ENCODE results near the gene SEPTIN7. TPM values are rescaled to one million over a fixed set of nuclear protein-coding genes. Genes with fewer than 3 reads are reported as not detected.

SEPTIN7 gene
- total RNA-seq, 1 experiment from 2014 or later = 161 TPM

- no peak for TF ChIP-seq ZNF532 (CRISPR knock-in tag; IDR thresholded peaks at IDR 0.05; ENCODE audit: borderline replicate concordance)
Observed at GRCh38 chr7:35757574-35757973, 43.3 kb upstream of the SEPTIN7 start (continued).

- Mint-ChIP-seq H3K27ac (no peak overlapping the region), H3K9me3 (no peaks in the 10 kb centered on the region), H3K27me3 (ENCODE audit: low read depth) (no peaks in the 10 kb centered on the region), H3K36me3 (no peaks in the 10 kb centered on the region), H3K4me3 (no peak overlapping the region), H3K4me1 (no peaks in the 10 kb centered on the region)
- CTCF ChIA-PET = no interaction called here
- POLR2A ChIA-PET = no interaction called here
- no peak for TF ChIP-seq CBFB (CRISPR knock-in tag; IDR thresholded peaks at IDR 0.05; ENCODE audit: low read depth)
- TF ChIP-seq, protein P1, sequence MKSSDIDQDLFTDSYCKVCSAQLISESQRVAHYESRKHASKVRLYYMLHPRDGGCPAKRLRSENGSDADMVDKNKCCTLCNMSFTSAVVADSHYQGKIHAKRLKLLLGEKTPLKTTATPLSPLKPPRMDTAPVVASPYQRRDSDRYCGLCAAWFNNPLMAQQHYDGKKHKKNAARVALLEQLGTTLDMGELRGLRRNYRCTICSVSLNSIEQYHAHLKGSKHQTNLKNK (CRISPR knock-in tag; IDR thresholded peaks at IDR 0.05) = no peak
- TF ChIP-seq, protein P2, sequence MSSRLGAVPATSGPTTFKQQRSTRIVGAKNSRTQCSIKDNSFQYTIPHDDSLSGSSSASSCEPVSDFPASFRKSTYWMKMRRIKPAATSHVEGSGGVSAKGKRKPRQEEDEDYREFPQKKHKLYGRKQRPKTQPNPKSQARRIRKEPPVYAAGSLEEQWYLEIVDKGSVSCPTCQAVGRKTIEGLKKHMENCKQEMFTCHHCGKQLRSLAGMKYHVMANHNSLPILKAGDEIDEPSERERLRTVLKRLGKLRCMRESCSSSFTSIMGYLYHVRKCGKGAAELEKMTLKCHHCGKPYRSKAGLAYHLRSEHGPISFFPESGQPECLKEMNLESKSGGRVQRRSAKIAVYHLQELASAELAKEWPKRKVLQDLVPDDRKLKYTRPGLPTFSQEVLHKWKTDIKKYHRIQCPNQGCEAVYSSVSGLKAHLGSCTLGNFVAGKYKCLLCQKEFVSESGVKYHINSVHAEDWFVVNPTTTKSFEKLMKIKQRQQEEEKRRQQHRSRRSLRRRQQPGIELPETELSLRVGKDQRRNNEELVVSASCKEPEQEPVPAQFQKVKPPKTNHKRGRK (CRISPR knock-in tag; IDR thresholded peaks at IDR 0.05; ENCODE audit: borderline replicate concordance) = no peak
- TF ChIP-seq GTF2I (CRISPR knock-in tag; conservative IDR thresholded peaks at IDR 0.05) = no peak
- TF ChIP-seq OVOL2 (CRISPR knock-in tag; IDR thresholded peaks at IDR 0.05; ENCODE audit: borderline replicate concordance) = no peak
- no peak for TF ChIP-seq EMX1 (CRISPR knock-in tag; IDR thresholded peaks at IDR 0.05)
- TF ChIP-seq RELA (CRISPR knock-in tag; IDR thresholded peaks at IDR 0.05; ENCODE audit: borderline replicate concordance) = no peak
- TF ChIP-seq ZNF423 (CRISPR knock-in tag; IDR thresholded peaks at IDR 0.05) = no peak
- no peak for TF ChIP-seq SP1 (CRISPR knock-in tag; conservative IDR thresholded peaks at IDR 0.05)
- TF ChIP-seq, protein P3, sequence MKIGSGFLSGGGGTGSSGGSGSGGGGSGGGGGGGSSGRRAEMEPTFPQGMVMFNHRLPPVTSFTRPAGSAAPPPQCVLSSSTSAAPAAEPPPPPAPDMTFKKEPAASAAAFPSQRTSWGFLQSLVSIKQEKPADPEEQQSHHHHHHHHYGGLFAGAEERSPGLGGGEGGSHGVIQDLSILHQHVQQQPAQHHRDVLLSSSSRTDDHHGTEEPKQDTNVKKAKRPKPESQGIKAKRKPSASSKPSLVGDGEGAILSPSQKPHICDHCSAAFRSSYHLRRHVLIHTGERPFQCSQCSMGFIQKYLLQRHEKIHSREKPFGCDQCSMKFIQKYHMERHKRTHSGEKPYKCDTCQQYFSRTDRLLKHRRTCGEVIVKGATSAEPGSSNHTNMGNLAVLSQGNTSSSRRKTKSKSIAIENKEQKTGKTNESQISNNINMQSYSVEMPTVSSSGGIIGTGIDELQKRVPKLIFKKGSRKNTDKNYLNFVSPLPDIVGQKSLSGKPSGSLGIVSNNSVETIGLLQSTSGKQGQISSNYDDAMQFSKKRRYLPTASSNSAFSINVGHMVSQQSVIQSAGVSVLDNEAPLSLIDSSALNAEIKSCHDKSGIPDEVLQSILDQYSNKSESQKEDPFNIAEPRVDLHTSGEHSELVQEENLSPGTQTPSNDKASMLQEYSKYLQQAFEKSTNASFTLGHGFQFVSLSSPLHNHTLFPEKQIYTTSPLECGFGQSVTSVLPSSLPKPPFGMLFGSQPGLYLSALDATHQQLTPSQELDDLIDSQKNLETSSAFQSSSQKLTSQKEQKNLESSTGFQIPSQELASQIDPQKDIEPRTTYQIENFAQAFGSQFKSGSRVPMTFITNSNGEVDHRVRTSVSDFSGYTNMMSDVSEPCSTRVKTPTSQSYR (CRISPR knock-in tag; IDR thresholded peaks at IDR 0.05) = no peak
- no peak for TF ChIP-seq ZNF219 (CRISPR knock-in tag; IDR thresholded peaks at IDR 0.05; ENCODE audit: borderline replicate concordance)
- no peak for DNase-seq (ENCODE audit: low spot score)
- ATAC-seq = peak; percentile 53
Observed at GRCh38 chr7:35758421-35758820, 42.4 kb upstream of the SEPTIN7 start.

GRCh38 chr7:35760143-35760745 lies 40.6 kb upstream of the SEPTIN7 start:
- Mint-ChIP-seq H3K27ac (no peak overlapping the region), H3K4me1 (no peaks in the 10 kb centered on the region), H3K36me3 (no peaks in the 10 kb centered on the region), H3K4me3 (no peak overlapping the region), H3K27me3 (ENCODE audit: low read depth) (no peaks in the 10 kb centered on the region), H3K9me3 (no peaks in the 10 kb centered on the region)
- ATAC-seq (no peak), DNase-seq (ENCODE audit: low spot score) (no peak)
- ChIA-PET CTCF (no interaction called here), POLR2A (no interaction called here)
- TF ChIP-seq, protein P4, sequence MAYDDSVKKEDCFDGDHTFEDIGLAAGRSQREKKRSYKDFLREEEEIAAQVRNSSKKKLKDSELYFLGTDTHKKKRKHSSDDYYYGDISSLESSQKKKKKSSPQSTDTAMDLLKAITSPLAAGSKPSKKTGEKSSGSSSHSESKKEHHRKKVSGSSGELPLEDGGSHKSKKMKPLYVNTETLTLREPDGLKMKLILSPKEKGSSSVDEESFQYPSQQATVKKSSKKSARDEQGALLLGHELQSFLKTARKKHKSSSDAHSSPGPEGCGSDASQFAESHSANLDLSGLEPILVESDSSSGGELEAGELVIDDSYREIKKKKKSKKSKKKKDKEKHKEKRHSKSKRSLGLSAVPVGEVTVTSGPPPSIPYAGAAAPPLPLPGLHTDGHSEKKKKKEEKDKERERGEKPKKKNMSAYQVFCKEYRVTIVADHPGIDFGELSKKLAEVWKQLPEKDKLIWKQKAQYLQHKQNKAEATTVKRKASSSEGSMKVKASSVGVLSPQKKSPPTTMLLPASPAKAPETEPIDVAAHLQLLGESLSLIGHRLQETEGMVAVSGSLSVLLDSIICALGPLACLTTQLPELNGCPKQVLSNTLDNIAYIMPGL (CRISPR knock-in tag; IDR thresholded peaks at IDR 0.05) = no peak
- TF ChIP-seq IRF2 (CRISPR knock-in tag; IDR thresholded peaks at IDR 0.05; ENCODE audit: borderline replicate concordance, low read depth) = no peak
- TF ChIP-seq FOXJ3 (CRISPR knock-in tag; IDR thresholded peaks at IDR 0.05; ENCODE audit: borderline replicate concordance) = no peak
- no peak for TF ChIP-seq JAZF1 (CRISPR knock-in tag; IDR thresholded peaks at IDR 0.05)
- no peak for TF ChIP-seq JUN (CRISPR knock-in tag; IDR thresholded peaks at IDR 0.05)
- TF ChIP-seq ATF6 (CRISPR knock-in tag; IDR thresholded peaks at IDR 0.05) = no peak
- TF ChIP-seq ZNF671 (CRISPR knock-in tag; IDR thresholded peaks at IDR 0.05) = no peak
